OCI-LY3 (cell line): ENCODE data around the gene HCFC1R1.

Experiments used
- CTCF ChIP-seq: fragments of 200-600, 300-600 bp; sonication (generic); IDR thresholded peaks from 2 replicates; pipeline ENCODE4 v1.5.1; 2014; ENCODE audit warnings: antibody characterized with exemption, low read length, low read depth
- EZH2phosphoT487 ChIP-seq: fragments of 200-600 bp; shearing (Covaris generic); IDR thresholded peaks from 2 replicates; pipeline ENCODE4 v1.6.1; 2018; ENCODE audit warnings: antibody characterized with exemption, mixed run types, low read depth

DNA sequence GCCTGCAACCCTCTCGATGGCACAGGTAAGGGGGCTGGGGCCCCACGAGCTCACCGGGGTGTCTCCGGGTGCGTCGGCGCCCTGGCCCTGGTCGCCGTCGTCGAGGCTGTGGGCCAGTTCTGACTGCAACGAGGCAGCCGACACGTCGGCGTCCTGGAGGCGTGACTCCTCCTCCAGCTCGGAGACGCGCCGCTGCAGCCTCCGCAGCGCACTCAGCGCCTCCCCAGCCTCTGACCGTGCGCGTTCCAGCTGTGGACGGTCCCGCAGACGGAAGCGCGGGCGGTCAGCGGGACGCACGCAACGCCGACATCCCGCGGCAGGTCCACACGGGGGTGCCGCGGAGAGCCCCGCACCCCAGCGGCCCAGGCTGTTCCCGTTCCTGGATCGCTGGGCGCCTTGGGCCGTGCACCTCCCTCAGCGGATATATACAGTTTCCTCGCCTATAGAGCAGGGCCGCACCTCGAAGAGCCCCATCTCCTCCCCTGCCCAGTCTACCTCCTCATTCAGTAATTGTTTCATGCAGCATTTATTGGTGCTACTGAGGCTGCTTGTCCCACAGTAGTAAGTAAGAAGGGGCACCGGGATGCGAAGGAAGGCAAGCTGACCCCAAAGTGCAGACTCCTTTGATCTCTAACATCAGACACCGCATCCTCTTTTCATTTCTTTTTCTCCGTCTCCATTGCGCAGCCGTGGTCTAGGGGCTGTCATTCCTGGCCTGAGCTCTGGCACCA, 5.9 kb upstream of the HCFC1R1 start:
- TF ChIP-seq CTCF (no peak), EZH2phosphoT487 (no peak)
